GM04503 (cell line): ENCODE data around the gene IL36G.
"Not testable (repeated sequence)": the region's sequence is repeated elsewhere in the genome, so short reads cannot be mapped to it uniquely, and the experiment has no call there.

Experiments used
- DNase-seq: peaks from one replicate; pipeline ENCODE4 v3.0.0-alpha.2; 2012; ENCODE audit warnings: low read depth

Gene IL36G

DNA sequence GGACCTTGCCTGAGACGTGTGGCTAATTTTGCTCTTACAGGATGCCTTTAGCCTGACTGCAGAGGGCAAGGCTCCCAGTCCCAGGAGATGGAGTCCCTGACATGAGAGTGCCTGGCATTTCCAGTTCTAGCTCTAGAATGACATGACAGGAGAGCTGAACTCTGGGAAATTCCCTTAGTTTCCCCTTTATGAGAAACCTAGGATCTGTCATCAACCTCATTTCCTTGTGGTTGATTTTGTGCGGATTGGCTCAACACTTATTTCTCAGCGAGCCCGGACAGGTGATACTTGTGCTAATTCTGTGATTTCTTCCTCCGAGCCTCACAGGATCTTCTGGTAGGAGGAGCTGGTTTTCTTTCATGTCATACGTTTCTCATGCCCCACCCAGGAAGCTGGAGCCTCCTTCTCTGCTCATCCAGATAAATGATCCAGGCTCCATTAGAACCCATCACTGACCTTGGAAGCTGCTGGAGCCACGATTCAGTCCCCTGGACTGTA lies at the start of gene IL36G:
Gene IL36G, plus strand, starts transcription at position 448 of the 498 bp plus-strand sequence. CDS start 633 bp downstream, outside the sequence.
- no peak for DNase-seq

DNA sequence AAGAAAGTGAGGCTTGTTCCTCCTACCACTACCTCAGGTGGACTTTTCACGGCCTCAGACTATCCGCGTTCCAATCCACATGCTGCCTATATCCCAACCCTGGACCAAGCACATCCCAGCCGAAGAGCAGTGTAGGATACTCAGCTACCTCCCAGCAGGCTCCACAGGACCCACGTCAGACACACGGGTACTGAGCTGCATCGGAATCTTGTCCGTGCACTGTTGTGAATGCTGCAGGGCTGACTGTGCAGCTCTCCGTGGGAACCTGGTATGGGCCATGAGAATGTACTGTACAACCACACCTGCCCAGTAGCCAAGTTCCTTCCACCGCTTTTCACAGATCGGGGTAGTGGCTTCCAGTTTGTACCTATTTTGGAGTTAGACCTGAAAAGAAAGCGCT lies 44.5 kb upstream of the IL36G start:
- no peak for DNase-seq

DNA sequence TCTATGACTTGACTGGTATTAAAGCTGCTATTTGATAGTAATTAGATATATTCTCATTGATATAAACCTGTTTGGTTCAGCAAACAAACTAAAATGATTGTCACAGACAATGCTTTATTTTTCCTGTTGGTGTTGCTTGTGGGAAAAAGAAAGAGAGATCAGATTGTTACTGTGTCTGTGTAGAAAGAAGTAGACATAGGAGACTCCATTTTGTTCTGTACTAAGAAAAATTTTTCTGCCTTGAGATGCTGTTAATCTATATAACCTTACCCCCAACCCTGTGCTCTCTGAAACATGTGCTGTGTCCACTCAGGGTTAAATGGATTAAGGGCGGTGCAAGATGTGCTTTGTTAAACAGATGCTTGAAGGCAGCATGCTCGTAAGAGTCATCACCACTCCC lies 43.7 kb upstream of the IL36G start:
- not testable (repeated sequence) for DNase-seq

DNA sequence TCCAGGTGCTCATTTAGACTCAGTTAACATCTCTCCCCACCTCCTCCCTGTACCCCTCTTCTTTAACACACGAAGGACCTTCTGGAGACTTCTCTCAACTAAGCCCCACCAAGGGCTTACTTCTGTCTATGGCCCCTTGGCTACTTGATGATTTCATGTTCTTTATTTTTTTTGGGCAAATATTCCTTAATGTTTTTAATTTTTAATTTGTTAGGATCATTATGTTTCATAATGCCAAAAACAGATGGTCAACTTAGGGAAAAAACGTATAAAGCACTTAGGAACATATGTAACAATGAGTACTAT lies 40.9 kb upstream of the IL36G start:
- DNase-seq, result no peak

DNA sequence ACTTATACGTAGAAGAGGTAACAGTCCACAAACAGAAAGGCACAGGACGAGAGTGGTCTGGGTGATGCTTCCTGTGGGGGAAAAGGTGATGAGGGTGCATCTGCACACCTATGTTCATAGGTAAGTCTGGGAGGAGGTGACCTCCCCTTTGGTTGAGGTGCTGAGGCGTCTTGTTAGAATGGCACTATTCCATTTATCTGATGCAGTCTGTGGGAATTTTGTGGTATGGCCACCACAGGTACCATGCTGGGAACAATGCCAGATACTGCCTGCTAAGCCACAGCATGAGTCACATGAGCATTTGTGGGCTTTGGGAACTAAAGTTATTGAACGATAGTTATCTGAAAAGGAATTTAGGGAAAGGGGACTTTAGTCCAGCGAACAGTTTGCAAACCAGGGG lies 38.9 kb upstream of the IL36G start:
- DNase-seq, result no peak

DNA sequence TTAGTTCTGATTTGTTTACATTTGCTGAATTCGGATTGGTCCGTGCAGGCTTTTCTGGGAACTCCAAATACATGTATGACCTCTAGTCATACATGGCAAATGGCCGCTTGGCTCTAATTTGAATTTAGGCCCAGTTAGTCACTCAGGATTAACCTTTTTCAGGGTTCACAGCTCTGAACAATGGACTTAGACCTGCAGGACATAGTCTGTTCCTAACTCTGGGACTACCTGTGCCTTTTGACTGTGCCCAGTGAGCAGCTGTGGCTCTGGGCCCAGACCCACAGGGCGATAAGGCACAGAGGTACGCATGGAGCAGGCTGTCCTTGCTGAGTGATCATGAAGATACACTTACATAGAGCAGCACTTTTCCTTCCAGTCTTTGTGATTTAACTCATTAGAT lies 38.4 kb upstream of the IL36G start:
- DNase-seq, result no peak

DNA sequence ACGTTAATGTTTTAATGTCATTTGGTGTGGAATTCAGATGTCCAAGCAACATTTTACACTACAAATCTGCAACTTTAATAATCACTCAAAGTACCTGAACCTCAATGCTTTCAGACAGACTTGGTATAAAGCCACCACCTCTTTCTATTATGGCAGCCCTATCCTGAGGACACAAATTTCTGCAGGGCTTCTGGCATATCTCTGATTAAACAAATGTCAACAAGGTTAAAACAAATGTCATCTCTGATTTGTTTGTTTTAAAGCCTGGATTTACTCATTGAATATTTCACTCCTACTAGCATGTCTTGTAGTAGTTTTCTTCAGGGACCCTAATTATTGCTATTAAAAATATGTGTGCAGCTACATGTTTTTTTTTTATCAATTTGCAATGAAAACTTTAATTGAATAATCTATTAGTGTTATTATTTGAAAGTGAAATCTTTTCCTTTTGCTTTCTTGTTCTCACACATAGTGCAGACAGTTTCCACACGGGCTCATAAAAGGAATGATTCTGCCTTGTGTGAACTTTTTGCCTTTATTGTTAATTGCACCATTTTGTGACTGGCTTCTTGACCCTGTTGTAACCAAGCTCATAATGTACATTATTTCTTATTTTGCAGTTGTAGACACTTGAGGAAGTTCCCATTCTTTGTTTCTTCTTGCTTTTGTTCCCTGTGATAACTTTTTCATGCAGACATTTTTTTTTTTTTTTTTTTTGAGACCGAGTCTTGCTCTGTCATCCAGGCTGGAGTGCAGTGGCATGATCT lies 36.8 kb upstream of the IL36G start:
- no peak for DNase-seq

DNA sequence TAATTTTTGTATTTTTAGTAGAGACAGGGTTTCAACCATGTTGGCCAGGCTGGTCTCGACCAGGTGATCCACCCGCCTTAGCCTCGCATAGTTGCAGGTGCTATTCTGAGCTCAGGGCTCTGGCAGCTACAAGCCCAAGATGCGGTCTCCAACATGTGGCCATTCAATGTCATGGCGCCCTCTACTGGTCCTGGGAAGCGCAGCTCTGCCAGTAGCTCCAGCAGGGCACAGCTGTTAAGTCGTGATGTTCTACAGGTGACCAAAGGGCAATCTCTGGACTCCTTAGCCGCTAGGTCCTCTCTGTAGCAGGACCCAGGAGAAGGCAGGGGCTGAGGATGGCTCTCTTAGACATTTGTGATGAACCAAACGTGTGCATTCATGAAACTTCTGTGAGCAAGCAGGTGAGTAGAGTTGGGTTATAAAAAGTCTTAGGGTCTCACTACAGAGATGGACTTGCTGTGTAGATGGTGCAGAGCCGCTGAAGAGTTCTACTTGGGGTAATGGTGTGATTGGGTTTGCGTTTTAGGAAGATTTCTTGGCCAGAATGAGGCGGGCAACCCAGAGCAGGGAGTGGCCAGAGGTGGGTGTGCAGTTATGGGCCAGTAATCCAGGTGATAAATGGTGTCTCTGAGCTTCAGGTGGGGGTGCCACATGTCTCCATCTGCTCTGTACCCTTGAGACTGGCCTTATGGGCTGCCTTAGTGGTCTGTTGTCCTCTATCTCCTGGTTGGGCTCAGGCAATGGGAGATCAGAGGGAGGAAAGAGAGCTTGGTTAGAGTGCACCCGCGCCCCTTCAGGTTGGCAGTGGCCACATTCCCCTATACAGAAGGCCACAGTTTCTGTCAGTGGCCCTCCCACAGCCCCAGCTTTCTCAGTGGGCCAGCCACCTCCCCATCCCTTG lies 35.8 kb upstream of the IL36G start:
- no peak for DNase-seq

DNA sequence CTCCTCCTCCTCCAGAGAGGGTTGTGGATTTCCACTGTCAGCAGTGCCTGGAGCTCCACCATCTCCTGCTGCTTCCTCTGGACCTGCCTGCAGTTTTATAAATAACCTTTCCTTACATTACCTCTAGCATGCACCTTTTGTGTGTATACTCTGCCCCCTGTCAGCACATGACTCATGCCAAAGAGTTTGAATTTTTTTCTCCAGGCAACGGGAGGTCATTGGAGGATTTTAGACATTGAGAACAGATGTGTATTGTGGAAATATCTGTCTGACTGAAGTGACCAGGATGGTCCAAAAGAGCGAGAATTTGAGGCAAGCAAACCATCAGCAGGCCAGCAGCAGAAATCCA lies 35.2 kb upstream of the IL36G start:
- no peak for DNase-seq

DNA sequence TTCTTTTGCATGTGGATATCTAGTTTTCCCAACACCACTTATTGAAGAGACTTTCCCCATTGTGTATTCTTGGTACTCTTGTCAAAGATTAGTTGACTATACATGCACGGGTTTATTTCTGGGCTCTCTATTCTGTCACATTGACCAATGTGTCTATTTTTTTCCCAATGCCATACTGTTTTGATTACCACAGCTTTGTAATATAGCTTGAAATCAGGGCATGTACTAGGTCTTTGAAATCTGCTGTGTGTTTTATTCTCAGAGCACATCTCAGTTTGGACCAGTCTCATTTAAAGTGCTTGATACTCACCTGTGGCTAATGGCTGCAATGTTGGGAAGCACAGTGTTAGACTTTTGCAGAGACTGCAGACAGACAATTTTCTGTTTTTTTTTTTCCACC lies 32.8 kb upstream of the IL36G start:
- no peak for DNase-seq

DNA sequence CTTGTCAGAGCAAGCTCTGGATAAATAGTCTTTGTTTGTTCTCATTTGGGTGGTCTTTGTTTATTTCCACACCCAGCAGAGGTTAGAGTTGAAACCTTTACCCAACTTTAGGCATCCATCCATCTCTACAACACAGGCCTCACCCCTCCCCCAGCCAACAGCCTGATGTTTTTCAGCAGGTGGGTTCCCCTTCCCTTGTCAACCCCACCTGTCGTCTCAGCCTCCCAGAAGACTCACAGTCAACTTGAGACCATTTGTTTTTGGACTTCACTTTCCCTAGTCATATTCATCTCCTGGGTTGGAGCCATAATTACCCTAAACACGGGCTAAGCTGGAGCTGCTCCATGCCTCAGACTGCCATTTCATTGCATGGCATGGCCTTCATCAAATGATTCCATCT lies 31.7 kb upstream of the IL36G start:
- DNase-seq, result no peak

DNA sequence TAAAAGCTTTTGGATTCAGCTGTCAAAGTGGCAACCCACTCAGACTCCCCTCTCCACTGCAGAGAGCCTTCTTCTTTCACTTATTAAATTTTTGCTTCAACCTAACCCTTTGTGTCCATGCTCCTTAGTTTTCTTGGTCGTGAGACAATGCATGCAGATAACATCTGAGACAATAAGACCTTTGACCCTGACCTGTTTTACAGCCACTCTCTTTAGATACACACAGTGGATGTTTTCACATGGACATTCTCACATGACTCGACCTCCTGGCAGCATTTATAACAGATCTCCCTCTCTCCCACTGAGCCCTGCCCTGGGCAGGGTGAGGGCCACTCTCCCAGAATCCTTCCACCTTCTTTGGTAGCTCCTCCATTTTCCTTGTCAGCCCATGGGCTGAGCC lies 30.4 kb upstream of the IL36G start:
- no peak for DNase-seq

DNA sequence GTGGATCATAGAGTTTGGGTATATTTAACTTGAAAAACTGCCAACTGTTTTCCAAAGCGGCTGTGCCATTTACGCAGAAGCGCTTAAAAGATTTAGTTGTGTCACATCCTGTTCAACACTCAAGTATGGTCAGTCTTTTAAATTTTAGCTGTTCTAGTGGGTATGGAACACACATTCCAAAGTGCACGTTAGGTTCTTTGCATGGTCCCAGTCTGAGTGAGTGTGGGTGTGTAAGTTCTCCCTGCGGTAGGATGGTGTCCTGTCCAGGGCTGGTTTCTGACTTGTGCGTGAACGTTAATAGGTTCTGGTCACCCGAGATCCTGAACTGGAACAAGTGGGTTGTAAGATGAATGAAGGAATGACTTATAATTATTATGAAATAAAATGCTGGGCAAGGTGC lies 28.4 kb upstream of the IL36G start:
- no peak for DNase-seq

DNA sequence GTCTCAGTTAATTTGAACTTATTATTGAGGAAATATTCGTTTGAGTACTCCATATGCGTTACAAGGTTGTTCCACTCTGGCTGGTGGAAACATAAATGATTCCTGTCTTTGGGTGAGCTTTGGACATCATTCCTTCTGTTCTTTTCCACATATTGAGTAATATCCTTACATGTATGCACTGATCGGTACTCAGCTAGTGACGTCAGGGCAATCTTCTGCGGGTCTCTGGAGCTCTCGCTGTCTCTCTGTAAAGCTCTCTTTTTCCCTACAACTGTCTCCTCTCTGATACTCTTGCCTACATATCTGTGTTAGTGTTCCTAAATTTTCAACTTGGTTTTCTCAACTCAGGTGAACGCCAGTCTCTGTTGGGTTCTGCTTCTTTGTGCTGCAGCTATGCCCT lies 23.4 kb upstream of the IL36G start:
- no peak for DNase-seq

DNA sequence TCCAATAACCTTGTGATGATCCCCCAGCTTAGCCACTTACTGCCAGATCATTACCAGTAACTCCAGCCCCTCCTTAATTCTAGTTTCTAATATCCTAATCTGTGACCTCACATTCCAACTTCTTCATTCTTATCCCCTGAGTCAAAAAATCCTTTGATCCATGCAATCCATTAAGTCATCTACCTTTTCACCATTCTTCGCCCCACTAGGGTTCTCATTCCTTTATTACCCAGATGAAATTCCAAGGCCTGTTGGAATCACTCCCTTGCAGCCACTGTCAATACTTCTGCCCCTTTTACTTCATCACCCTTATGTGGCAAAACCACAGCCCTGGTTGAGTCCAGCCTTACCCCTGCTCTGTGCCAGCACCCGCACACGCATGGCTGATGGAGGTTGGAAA lies 20.3 kb upstream of the IL36G start:
- no peak for DNase-seq

DNA sequence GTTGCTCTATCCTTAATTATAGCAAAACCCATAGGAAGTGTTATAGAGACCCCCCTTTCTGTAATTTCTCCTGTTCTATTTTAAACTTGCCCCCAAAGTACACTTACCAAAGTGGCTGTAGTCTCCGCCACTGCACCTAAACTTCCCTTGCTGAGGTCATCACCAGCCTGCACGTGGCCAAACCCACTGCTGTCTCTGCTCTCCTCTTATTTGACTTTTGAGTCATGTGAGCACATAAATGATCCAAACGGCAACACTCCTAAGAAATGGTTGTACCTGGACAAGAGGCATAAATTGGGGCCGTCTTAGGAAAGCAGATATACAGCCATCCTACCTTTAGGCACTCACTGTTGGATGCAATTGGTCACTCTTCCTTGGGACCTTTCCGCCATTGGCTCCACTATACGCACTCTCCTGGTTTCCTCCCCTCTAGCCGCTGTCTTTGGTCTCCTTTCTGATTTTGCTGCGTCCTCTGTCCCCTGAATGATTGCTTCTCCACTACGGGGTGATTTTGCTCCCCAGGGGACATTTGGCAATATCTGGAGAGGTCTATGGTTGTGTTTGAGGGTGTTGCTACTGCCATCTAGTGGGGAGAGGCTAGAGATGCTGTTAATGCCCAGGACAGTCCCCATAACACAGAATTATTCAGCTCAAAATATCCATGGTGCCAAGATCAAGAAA lies 19.2 kb upstream of the IL36G start:
- peak; percentile 8 for DNase-seq

DNA sequence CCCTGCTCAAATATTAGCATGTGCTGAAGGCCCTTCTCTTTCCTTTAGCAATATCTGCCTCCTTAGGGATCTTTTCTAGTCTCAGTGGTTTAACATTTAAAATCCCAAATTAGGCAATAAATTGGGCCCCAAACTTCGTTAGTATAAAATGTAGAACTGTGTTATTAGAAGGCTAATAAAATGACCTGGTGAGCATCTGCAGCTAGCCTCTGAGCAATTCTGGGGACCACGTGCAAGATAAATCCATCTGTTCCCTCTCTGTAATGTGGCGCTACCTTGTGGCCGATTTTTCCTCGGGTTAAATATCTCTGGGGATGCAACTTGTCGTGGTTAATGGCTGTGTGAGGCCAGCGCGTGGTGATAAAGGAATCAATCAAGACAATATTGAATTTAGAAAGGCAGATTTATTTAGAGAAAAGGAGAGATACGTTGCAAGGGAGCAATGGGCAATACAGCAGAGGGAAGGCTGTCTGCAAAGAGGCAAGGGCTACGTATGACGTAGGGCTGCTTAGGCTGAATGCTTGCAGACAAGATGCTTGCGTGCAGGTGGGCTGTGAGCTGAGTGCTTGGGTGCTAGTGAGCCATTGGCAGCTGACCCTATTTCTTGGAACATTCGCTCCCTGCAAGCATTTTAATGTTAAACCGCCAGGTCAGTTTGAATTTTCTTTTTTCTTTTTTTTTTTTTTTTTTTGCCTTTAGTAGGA lies 18.5 kb upstream of the IL36G start:
- DNase-seq, result no peak

DNA sequence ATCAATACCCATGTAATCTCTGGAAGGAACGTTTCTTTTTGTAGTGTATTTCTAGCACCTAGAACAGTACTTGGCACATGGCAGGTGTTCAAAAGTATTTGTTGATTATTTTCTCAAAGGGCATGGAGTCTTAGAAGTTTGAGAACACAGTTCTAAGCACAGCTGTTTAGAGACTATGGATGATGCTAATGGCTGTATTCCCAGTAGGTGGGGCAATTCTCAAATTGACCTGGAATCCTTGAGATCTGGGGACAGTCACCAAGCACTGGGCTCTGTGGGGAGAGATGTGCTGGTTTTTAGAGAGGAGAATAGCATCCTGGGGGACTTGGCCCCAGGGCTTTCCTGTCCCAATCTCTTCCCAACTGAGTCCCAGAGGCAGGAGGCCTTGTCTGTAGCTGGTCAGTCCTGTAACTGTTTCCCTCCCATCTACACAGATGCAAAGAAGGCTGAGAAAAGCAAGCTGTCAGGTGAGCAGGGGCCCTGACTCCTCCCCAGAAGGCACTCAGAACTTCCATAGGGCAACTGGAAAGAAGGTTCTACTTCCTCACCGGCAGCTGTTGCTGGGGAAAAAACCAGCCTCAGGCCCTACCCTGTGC lies 17.5 kb upstream of the IL36G start:
- no peak for DNase-seq

DNA sequence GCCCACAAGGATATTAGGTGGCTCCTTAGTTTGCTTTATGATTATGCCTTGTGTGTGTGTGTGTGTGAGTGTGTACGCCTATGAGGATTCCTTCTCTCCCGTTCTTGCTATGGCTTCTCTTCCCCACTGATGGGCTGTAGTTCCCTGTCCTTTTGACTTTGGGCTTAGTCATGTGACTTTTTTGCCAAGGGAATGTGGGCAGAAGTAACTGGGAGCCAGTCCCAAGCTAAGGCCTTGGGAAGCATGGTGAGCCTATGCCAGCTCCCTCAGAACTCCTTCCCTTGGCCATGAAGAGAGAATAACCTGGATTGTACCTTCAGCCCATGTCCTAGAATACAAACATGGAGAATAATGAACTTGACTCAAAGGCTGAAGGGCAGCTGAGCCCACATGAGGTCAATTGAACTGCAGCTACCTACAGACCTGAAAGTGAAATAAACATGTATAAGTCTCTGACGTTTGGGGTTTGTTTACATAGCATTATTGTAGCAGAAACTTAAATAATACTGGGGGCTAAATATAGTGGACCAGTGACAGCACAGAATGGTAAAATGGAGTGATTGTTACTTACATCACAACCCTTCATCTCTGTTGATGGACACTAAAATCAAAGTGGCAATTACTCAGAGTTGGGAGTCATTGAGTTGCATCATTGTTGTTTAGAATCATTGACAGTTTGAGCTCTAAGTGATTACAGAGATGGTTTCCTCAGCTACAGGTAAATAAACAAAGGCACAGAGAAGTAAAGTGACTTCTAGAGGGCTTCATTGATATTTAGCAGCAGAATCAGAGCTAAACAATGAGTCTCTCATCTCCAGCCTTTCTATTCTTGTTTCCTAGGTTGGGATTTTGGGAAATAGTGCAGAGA lies 15.3 kb upstream of the IL36G start:
- no peak for DNase-seq

DNA sequence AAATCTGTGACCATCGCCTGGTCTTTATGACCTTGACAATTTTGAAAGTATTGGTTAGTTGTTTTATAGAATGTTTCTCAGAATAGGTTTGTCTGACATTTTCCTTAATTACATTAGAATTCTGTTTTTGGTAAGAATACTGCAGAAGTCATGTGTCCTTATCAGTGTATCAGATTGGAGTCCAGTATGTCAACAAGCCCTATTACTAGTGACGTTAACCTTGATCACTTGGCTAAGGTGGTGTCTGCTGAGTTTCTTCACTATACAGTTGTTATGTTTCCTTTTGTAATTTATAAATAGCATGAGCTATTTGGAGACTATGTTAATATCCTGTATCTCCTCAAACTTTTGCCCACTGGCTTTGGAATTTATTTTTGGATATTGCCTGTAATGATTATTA lies 10.8 kb upstream of the IL36G start:
- no peak for DNase-seq
